Muscle layer of duodenum (tissue), 2 donors: ENCODE results near the gene MAX.

Experiments used
- H3K27ac ChIP-seq: one replicate; pipeline ENCODE4 v1.7.0; 2013; ENCODE audit warnings: mild to moderate bottlenecking, low read length
- H3K27me3 ChIP-seq: one replicate; pipeline ENCODE4 v1.7.0; 2013; ENCODE audit warnings: low read depth, mild to moderate bottlenecking, control low read depth, low read length
- H3K36me3 ChIP-seq, 2 donors: one replicate each; pipeline ENCODE4 v1.7.0; 2013; ENCODE audit warnings: low read length in 2 of 2, control low read depth in 1 of 2, mild to moderate bottlenecking in 1 of 2; ENCODE audit not compliant: insufficient read depth in 2 of 2, control insufficient read depth in 1 of 2
- H3K4me1 ChIP-seq, 2 donors: one replicate each; pipeline ENCODE4 v1.7.0; 2013; ENCODE audit warnings: low read length in 2 of 2, mild to moderate bottlenecking in 2 of 2, control low read depth in 1 of 2, moderate library complexity in 1 of 2; ENCODE audit not compliant: insufficient read depth in 2 of 2, control insufficient read depth in 1 of 2
- H3K4me3 ChIP-seq, 2 donors: one replicate each; pipeline ENCODE4 v1.7.0; 2013; ENCODE audit warnings: low read length in 2 of 2, low read depth in 1 of 2, mild to moderate bottlenecking in 1 of 2
- H3K9me3 ChIP-seq, 2 donors: one replicate each; pipeline ENCODE4 v1.7.0; 2013; ENCODE audit warnings: low read length in 2 of 2, control low read depth in 1 of 2, mild to moderate bottlenecking in 1 of 2; ENCODE audit not compliant: control insufficient read depth in 1 of 2
- donor health status: healthy.

MAX gene

GRCh38 chr14:65102441-65103149 is at the start of gene MAX:
TSS of gene MAX (minus strand) at chr14:65102517. CDS start at chr14:65102339, 178 bp downstream.
- Histone ChIP-seq H3K4me3 (peak within 1 kb of the TSS; percentile 80 to 96), H3K4me1 (peaks cover 8 to 29% of the 10 kb centered on the region in 2 donors), H3K27me3 (no peaks in the 10 kb centered on the region), H3K36me3 (no peaks in the 10 kb centered on the region), H3K9me3 (no peaks in the 10 kb centered on the region), H3K27ac (peak within 1 kb of the TSS; percentile 78)

- H3K4me1 ChIP-seq, result no peaks in the 10 kb centered on the region
Measured at GRCh38 chr14:65151609-65151956, 49.3 kb upstream of the MAX start.

GRCh38 chr14:65150898-65151608 is 48.7 kb upstream of the MAX start:
- H3K27ac ChIP-seq, result no peak overlapping the region
- no peaks in the 10 kb centered on the region for H3K9me3 ChIP-seq
- no peaks in the 10 kb centered on the region for H3K4me1 ChIP-seq
- no peak overlapping the region for H3K4me3 ChIP-seq
- H3K36me3 ChIP-seq, result no peaks in the 10 kb centered on the region
- H3K27me3 ChIP-seq, result no peaks in the 10 kb centered on the region

More at GRCh38 chr14:65151609-65151956, 49.3 kb upstream of the MAX start:
- Histone ChIP-seq H3K4me3 (no peak overlapping the region), H3K27me3 (no peaks in the 10 kb centered on the region), H3K27ac (no peak overlapping the region), H3K36me3 (no peaks in the 10 kb centered on the region), H3K9me3 (no peaks in the 10 kb centered on the region)

GRCh38 chr14:65149116-65149515 is 46.8 kb upstream of the MAX start:
- H3K4me1 ChIP-seq, result no peaks in the 10 kb centered on the region
- H3K9me3 ChIP-seq, result no peaks in the 10 kb centered on the region
- H3K27me3 ChIP-seq, result no peaks in the 10 kb centered on the region
- H3K4me3 ChIP-seq, result no peak overlapping the region
- H3K36me3 ChIP-seq, result no peaks in the 10 kb centered on the region
- no peak overlapping the region for H3K27ac ChIP-seq

- Histone ChIP-seq H3K27me3 (no peaks in the 10 kb centered on the region), H3K9me3 (no peaks in the 10 kb centered on the region), H3K4me1 (no peaks in the 10 kb centered on the region), H3K27ac (no peak overlapping the region), H3K36me3 (no peaks in the 10 kb centered on the region), H3K4me3 (no peak overlapping the region)
Measured at GRCh38 chr14:65144170-65144569, 41.9 kb upstream of the MAX start.

- Histone ChIP-seq H3K4me3 (no peak overlapping the region), H3K36me3 (no peaks in the 10 kb centered on the region), H3K4me1 (no peaks in the 10 kb centered on the region), H3K27me3 (no peaks in the 10 kb centered on the region), H3K27ac (no peak overlapping the region), H3K9me3 (no peaks in the 10 kb centered on the region)
Measured at GRCh38 chr14:65142914-65143625, 40.8 kb upstream of the MAX start.

- no peaks in the 10 kb centered on the region for H3K9me3 ChIP-seq
- H3K4me3 ChIP-seq, result no peak overlapping the region
- no peaks in the 10 kb centered on the region for H3K36me3 ChIP-seq
- H3K4me1 ChIP-seq, result no peaks in the 10 kb centered on the region
- H3K27ac ChIP-seq, result no peak overlapping the region
- H3K27me3 ChIP-seq, result no peaks in the 10 kb centered on the region
Measured at GRCh38 chr14:65142429-65142828, 40.1 kb upstream of the MAX start.

- H3K27ac ChIP-seq, result no peak overlapping the region
- H3K9me3 ChIP-seq, result no peaks in the 10 kb centered on the region
- no peaks in the 10 kb centered on the region for H3K27me3 ChIP-seq
- H3K4me1 ChIP-seq, result no peaks in the 10 kb centered on the region
- no peak overlapping the region for H3K4me3 ChIP-seq
- no peaks in the 10 kb centered on the region for H3K36me3 ChIP-seq
Measured at GRCh38 chr14:65141523-65141922, 39.2 kb upstream of the MAX start.

- Histone ChIP-seq H3K36me3 (no peaks in the 10 kb centered on the region), H3K27me3 (no peaks in the 10 kb centered on the region), H3K4me1 (no peaks in the 10 kb centered on the region), H3K9me3 (no peaks in the 10 kb centered on the region), H3K27ac (no peak overlapping the region), H3K4me3 (no peak overlapping the region)
Measured at GRCh38 chr14:65137648-65138307, 35.5 kb upstream of the MAX start.

- H3K27me3 ChIP-seq, result no peaks in the 10 kb centered on the region
Measured at GRCh38 chr14:65134651-65135579, 32.6 kb upstream of the MAX start.

More at GRCh38 chr14:65134651-65135579, 32.6 kb upstream of the MAX start:
- Histone ChIP-seq H3K36me3 (no peaks in the 10 kb centered on the region), H3K9me3 (no peaks in the 10 kb centered on the region), H3K4me1 (no peaks in the 10 kb centered on the region), H3K27ac (no peak overlapping the region), H3K4me3 (no peak overlapping the region)
